Mesothelial cell of epicardium (in vitro differentiated cells): ENCODE results near the gene PSMD3. TPM values are rescaled to one million over a fixed set of nuclear protein-coding genes. Genes with fewer than 3 reads are reported as not detected.

Source experiments
- DNase-seq, 2 experiments: peaks; one replicate each; pipeline ENCODE4 v3.0.0; 2021; ENCODE audit warnings: low spot score in 2 of 2; ENCODE audit not compliant: unreplicated experiment in 2 of 2
- H3K27ac Mint-ChIP-seq: 2 replicates; pipeline ENCODE4 v1.8.0; 2021; ENCODE audit warnings: mixed read lengths
- H3K27me3 Mint-ChIP-seq: 2 replicates; pipeline ENCODE4 v1.8.0; 2021; ENCODE audit warnings: low read depth, mixed read lengths
- H3K36me3 Mint-ChIP-seq: 2 replicates; pipeline ENCODE4 v1.8.0; 2021; ENCODE audit warnings: mixed read lengths
- H3K4me1 Mint-ChIP-seq: 2 replicates; pipeline ENCODE4 v1.8.0; 2021; ENCODE audit warnings: mixed read lengths
- H3K4me3 Mint-ChIP-seq: 2 replicates; pipeline ENCODE4 v1.8.0; 2021; ENCODE audit warnings: mild to moderate bottlenecking, moderate library complexity, mixed read lengths
- H3K9me3 Mint-ChIP-seq: 2 replicates; pipeline ENCODE4 v1.8.0; 2021; ENCODE audit warnings: mixed read lengths
- total RNA-seq: library from RNA; stranded (reverse); gene quantifications from 3 replicates; pipeline ENCODE4 v1.2.1, GENCODE V29; 2021
- TF ChIP-seq, protein P1 (sequence below): fragments of 200-600 bp; sonication (generic); IDR thresholded peaks from one replicate; pipeline ENCODE4 v1.5.0; 2021; ENCODE audit warnings: antibody characterized with exemption; ENCODE audit not compliant: unreplicated experiment

PSMD3 gene
- total RNA-seq, 1 donor from 2014 or later = 110 TPM

GRCh38 chr17:40024901-40025300 is 44.3 kb downstream of the PSMD3 start:
- H3K4me1 Mint-ChIP-seq = peaks cover 6% of the 10 kb centered on the region
- peaks cover 44% of the 10 kb centered on the region for H3K36me3 Mint-ChIP-seq
- no peaks in the 10 kb centered on the region for H3K27me3 Mint-ChIP-seq
- no peak overlapping the region for H3K4me3 Mint-ChIP-seq
- H3K9me3 Mint-ChIP-seq = no peaks in the 10 kb centered on the region
- TF ChIP-seq, protein P1, sequence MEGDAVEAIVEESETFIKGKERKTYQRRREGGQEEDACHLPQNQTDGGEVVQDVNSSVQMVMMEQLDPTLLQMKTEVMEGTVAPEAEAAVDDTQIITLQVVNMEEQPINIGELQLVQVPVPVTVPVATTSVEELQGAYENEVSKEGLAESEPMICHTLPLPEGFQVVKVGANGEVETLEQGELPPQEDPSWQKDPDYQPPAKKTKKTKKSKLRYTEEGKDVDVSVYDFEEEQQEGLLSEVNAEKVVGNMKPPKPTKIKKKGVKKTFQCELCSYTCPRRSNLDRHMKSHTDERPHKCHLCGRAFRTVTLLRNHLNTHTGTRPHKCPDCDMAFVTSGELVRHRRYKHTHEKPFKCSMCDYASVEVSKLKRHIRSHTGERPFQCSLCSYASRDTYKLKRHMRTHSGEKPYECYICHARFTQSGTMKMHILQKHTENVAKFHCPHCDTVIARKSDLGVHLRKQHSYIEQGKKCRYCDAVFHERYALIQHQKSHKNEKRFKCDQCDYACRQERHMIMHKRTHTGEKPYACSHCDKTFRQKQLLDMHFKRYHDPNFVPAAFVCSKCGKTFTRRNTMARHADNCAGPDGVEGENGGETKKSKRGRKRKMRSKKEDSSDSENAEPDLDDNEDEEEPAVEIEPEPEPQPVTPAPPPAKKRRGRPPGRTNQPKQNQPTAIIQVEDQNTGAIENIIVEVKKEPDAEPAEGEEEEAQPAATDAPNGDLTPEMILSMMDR = no peak
- H3K27ac Mint-ChIP-seq = no peak overlapping the region
- DNase-seq = no peak

- no peaks in the 10 kb centered on the region for H3K27me3 Mint-ChIP-seq
- H3K9me3 Mint-ChIP-seq = no peaks in the 10 kb centered on the region
- no peak overlapping the region for H3K27ac Mint-ChIP-seq
- TF ChIP-seq, protein P1 = no peak
- DNase-seq = no peak
- no peak overlapping the region for H3K4me3 Mint-ChIP-seq
- peaks cover 44% of the 10 kb centered on the region for H3K36me3 Mint-ChIP-seq
- H3K4me1 Mint-ChIP-seq = peaks cover 6% of the 10 kb centered on the region
These were observed 45.0 kb downstream of the PSMD3 start for GRCh38 chr17:40025559-40025958.

DNA sequence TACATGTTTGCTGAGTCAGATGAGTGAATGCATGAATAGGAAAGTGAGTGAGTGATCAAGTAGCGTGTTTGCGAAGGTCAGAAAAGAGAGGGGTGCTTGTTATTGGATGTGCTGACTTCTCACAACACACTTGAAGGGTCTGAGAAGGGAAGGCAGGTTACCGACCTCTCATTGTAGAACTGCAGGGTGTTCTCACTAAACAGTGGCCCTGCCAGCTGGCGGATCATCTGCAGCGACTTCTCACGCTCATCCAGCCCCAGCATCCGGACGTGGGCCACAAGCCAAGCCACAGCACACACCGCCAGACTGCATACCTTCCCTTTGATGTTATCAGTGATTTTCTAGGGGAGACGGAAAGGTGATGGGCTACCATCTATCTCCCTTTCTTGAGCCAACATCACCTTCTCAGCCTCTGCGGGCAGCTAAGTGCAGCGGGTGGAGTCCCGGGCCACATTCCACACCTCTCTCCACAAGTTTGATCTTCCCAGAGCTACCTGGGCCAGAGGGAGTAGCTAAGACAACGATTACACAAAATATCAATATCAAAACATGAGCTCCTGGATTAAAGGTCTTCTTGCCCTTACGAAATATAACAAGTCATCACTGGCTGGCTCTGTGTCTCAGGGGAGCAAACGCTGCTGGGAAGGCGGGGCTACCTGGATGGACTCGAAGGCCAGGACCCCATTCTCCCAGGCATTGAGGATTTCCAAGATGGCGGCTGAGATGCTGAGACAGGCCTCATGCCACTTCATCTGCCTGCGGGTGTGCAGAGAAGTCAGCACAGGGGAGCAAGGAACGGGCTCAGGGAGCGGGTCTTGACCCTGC is 45.6 kb downstream of the PSMD3 start:
- Mint-ChIP-seq H3K36me3 (peaks cover 46% of the 10 kb centered on the region), H3K27me3 (no peaks in the 10 kb centered on the region), H3K27ac (no peak overlapping the region), H3K4me1 (peaks cover 6% of the 10 kb centered on the region), H3K4me3 (no peak overlapping the region), H3K9me3 (no peaks in the 10 kb centered on the region)
- TF ChIP-seq, protein P1 = no peak
- DNase-seq = no peak

DNA sequence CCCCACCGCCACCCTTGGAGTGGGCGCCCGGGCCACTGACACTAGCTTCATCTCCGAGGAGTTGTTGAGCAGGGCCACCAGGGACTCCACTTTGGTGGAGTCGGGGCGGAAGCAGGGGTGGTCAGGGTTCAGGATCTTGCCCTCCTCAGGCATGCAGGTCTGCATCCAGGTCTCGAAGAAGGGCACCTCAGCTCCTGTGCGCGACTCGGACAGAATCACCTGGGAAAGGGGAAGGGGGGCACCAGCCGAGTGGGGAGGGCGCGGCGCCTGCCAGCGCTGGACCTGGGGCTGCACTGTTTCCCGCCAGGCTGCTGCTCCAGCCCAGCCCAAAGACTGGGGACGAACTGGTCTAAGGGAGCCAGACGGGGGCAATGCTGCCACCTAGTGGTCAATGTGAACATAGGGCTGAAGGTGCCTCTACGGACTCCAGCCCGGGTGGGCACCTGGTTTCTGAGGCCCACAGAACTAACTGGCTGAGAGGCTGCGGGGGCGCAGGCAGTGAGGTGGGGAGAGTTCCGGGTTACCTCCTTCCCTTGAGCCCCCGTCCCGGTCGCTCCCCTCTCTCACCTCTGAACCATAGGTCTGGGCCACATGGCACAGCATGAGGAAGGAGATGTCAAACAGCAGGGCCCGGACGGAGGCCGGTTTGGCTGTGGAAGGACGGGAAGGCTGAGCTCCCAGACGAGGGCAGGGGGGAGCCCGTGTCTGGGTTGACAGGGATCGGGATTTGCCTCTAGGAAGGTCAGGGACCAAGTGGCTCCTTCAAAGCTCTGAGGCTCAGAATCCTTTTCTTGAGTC is 46.4 kb downstream of the PSMD3 start:
- Mint-ChIP-seq H3K27ac (no peak overlapping the region), H3K4me3 (no peak overlapping the region), H3K27me3 (no peaks in the 10 kb centered on the region), H3K4me1 (peaks cover 6% of the 10 kb centered on the region), H3K9me3 (no peaks in the 10 kb centered on the region), H3K36me3 (peaks cover 47% of the 10 kb centered on the region)
- DNase-seq = peak; percentile 61 to 80
- TF ChIP-seq, protein P1 = peak; percentile 99

GRCh38 chr17:40027614-40028012 is 47.0 kb downstream of the PSMD3 start:
- no peak for DNase-seq
- TF ChIP-seq, protein P1 = no peak
- Mint-ChIP-seq H3K36me3 (peaks cover 53% of the 10 kb centered on the region), H3K27me3 (no peaks in the 10 kb centered on the region), H3K4me3 (no peak overlapping the region), H3K27ac (no peak overlapping the region), H3K4me1 (peaks cover 6% of the 10 kb centered on the region), H3K9me3 (no peaks in the 10 kb centered on the region)
